Inferior parietal cortex (tissue), 1 donor: Measurements from ENCODE around the gene TRIM26.

ENCODE experiments used
- DNase-seq: peaks from one replicate; pipeline ENCODE4 v3.0.0-alpha.2; 2016; ENCODE audit errors: extremely low spot score

TRIM26 gene

DNA sequence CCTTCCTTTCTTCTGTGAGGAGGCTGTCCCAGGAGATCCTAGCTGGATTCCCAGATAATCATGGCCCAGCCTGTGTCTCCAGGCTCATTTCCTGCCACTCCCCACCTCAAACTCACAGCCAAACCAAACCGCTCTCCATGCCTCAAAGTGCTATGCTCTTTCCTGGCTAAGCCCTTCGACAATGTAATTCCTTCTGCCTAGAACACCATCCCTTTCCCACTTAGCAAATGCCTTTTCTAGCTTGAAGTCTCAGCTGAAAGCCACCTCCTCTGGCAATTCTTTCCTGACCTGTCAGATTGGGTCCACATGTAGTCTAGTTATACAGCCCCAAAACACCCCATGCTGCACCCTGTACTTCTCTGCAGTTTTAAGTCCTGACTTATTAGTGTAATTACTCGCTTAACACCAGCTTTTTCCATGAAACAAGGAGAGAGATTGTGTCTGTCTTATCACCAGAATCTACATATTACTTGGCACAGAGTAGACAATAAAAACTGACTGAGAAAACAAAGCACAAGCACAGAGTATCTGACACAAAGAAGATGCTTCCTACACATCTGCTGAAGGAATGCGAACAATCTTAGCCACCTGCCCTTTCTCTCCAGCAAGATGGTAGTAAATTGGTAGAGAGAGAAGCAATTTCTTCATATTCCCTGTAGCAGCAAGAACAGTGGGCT lies 5.4 kb downstream of the TRIM26 start:
- no peak for DNase-seq

DNA sequence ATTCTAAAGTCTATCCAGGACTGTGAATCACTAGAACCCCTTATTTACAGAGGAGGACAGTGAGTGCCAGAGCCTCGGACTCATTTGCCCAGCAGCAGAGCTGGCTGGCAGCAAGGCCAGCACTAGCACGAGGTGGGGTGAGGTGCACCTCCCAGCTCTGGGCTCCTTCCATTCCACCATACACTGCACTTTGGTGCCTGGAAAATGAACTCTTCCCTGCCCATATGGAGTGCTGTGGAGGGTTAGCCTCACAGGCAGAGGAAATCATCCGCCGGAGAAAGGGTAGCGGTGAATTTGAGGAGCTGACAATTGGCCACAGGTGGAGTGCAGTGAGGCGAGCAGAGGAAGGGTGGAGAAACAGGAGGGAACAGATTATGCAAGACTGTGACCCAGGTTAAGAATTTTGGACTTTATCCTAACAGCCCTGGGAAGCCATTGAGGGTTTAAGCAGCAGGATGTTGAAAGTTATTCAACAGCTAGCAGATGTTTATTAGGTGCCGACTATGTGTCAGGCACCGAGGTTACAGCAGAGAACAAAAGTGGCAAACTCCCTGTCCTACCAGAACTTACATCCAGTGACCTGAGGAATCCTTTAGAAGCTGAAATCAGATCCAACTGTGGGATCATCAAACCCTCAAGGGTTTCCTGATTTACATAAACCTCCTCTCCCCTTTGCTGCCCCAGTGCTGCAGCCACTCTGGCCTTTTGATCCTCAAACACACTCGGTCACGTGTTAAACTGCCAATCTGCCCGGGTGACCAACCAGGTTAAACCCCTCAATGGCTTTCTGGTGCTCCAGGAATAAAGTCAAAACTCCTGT lies 6.2 kb downstream of the TRIM26 start:
- no peak for DNase-seq

DNA sequence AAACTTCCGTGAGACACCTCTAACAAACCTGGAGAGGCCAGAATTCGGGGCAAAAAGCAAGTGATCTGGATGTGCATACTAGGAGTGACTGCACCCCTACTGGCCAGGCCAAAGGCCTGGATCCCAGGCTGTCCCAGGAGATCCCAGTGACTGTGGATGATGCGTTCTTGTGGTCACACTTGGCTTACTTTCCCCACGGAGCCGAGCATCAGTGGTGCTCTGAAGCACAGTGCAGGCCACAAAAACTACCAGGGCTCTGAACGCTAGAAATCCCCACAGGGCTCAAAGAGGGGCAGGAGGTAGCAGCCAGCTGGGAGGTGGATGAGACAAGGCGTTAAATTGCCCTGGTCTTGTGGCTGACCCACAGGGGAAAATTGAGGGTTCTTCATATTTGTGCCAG lies 7.1 kb downstream of the TRIM26 start:
- DNase-seq = no peak

DNA sequence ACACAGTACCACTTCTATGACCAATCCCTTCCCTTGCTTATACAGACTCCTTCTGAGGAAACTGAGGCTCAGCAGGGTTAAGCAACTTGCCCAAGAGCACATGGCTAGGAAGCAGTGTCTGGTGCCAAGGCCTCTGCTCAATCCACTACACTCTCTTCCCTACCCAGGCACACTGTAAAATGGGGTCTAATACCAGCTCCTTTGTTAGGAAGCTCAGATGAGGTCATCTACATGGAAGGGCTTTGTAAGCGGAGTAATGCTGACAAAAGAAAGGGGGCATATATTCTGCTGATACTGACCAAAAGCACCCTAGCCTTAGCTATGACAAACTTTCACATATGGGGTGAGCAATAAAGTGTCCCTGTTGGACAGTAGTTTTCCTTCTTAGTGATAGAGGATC lies 9.1 kb downstream of the TRIM26 start:
- DNase-seq = no peak

DNA sequence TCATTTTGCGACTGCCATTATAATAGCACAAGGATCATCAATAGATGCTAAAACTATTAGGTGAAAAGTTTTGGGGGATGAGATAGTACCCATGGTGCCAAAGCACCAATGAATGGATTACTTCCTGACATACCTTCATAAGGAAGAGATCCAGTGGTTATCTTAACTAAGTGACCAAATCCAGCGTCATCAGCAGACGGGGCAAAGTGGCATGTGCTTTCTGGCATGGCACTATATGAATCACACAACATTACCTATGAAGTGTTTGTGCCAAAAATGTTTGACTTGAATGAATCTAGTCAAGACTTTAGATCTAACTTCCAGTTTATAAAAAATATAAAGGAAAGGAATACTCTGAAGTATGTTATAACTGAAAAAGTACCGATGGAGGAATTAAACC lies 10.8 kb downstream of the TRIM26 start:
- DNase-seq = no peak

DNA sequence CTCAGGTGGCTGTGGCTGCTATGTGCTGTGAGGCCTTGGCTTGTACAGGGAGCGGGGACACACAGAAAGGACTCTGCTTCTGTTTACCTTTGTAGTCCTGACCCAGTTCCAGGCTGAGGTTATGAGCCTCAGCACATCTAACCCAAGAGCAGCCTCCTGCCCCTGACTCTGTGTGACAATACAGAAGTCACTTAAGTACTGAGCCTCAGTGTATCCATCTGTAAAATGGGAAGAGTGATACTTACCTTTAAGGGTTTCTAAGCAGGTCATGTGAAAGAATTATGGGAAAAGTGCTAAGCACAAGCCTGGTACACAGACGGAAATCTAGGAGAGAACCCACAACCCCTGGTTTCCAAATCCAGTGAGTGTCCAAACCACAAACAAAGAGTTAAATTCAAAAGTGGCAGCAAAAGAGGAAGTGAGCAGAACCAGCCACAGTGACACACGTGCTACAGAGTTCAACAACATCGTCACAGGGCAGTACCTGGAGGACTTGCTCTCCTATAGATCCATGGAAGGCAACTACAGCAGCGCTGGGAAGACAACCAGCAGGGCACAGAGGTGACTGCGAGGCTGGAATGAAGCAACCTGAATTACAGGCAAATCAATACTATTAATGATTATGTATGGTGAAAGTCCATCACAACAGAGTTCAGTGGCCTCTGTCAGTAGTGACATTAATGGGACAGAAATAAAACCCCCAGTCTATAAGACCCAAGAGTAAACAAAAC lies 12.5 kb downstream of the TRIM26 start:
- DNase-seq = no peak

DNA sequence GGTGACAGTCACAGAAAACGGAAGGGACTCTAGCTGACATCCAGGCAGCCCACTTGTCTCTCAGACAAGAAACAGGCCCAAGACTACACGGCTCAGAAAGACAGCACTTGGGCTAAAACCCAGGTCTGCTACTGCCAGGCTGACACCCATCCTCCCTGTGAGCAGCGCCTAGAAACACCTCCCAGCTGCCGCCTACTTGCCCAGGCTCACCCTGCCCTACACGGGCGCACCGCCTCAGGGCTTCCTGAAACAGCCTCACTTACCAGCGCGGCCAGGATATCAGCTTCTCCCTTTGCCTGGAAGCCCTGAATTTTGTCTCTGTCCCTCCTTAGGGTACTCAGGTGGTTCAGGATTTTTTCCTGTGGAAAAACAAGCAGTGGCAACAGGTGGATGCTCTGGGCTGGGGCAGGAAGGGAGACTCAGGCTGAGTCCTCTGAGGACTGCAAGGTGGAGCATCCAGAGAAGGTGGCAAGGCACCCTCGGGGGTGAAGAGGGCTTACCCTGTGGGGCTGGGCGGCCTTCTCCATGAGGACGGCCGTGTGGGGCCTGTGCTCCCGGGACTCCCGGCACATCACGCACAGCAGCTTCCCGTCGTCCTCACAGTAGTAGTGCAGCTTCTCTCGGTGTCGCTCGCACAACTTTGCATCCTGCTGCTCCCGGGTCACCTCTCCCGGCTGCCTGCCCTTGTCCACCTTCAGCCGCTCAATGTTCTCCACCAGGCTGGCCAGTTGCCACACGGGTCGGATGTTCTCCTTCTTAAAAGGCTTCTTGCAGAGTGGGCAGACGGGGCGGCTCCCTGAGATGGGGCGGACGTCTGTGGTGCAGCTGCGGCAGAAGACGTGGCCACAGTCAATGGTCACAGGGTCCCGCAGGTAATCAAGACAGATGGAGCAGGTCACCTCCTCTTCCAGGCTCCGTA lies 14.8 kb downstream of the TRIM26 start:
- DNase-seq = no peak

DNA sequence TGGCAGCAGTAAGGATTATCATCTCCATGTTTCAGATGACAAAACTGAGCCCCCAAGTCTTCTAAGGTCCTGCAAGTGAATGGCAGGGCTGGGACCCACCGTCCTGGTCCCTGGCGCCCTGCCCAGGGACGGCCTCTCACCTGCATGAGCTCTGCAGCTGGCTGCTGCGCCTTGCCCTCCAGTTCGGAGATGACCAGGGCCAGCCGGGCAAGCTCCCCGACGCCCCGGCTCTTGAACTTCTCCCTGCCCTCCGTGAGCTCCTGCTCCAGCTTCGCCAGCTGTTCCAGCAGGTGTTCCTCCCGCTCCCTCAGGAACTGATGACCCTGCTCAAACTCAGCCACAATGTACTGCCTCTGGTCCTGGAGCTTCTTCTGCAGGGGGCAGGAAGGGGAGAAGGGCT lies 16.8 kb downstream of the TRIM26 start:
- DNase-seq = no peak

DNA sequence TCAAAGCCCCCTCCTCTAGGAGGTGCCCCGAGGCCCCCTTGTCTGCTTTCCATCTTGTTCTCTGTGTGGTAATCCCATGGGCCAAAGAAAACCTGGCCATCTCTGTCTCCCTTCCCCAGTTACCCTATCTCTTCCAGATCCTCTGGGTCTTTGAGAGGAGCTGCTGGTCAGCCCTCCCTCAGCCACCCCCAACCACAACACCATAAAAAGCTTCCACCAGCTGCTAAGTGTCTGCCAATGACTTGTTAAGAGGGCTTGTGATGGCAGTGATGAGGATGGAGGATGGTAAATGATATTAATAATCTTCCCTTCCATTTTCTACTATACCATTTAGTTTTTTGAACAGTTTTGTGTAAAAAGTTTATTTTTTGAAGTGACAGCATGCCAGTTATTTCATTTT lies 17.3 kb downstream of the TRIM26 start:
- DNase-seq = no peak

DNA sequence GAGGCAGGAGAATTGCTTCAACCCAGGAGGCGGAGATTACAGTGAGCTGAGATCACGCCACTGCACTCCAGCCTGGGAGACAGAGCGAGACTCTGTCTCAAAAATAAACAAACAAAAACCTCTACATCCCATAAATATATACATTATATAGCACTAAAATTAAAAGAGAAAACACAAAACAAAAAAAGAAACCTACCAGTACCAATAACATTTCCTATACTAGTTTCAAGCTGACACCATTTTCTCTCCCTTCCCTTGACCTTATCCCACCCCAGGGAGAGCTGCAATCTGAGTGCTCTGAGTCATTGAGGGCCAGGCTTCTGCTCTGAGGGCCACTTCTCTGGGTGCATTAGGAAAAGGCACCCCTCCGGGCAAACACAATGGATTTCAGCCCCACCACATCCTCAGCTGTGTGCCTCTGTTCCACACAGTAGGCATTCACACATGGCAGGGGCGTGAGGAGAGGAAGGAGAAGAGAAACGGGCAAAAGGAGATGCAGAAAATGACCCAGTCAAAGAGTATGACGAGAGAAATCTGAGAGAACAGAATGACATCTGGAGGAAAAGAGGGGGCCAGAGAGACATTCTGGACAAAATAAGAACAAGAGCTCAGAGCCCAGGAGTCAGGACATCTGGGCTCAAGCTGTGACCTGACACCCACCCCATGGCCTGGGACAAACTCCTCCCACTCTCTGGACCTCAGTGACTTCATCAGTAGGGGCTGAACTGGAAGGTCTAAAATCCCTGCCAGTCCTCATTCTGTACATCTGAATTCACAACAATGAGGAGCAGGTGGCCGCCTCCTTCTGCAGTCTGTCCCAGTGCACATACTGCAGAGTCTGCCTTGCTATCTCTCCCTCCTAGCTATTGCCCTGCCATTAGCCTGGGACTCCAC lies 18.2 kb downstream of the TRIM26 start:
- DNase-seq = no peak

DNA sequence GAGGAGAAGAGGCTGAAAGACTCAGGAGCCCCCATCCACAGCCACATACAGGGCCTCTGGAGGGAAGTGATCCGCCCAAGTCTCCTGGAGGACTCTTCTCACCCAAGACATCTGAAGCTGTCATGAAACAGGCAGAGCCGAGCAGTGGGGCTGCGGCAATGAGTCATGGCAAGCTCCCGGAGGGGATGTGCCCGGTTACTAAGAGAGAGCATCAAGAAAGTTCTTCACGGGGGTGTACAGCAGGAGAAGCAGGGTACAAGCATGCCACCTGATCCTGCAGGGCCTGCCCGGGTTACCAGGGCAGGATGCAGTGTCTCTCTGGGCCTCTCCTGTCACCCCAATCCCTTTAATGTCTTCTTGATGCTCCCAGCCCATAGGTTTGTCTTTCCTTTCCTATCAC lies 21.1 kb downstream of the TRIM26 start:
- DNase-seq = no peak

DNA sequence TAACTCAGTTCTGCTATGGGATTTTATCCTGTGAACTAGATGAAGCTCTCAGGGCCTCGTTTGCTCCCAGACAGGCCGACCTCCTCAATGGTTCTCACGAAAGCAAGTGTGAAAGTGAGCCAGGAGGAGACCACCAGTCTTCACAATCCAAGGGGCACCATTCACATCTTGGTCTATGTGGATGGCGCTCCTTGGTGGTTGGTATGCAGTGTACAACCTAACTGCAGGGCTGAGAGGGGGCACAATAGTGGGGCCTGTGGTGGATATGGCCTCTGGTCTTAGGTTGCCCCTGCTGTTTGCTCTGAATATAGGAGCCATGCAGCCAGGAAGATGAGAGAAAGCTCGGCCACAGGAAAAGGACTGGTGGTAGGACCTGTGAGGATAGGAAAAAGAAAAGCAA lies 24.7 kb downstream of the TRIM26 start:
- no peak for DNase-seq

DNA sequence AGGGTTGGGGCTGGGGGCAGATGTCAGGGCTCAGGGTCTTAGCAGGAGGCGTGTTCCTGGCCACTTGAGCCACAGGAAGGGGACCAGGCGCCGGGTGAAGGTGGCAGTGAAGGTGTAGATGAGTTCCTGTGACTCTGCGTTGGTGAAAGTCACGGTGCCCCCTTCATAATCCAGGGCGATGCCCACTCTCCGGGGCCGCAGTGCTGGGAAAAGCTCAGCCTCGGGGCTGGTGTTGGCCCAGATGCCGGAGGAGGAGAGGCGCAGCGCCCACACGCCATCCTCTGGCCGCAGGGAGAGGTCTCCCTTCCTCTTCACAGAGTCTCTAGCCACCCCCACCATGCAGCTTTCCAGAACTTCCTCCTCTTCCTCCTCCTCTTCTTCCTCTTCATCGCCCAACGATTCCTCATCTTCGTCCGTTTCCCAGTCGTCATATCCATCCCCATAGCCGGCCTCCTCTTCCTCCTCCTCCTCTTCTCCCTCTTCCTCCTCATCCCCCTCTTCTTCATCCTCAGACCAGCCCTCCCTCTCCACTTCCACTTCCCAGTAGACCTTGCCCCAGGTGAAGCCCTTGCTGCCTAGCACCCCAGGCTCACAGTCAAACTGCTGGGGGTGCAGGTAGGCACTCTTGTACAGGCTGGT lies 27.2 kb downstream of the TRIM26 start:
- no peak for DNase-seq

DNA sequence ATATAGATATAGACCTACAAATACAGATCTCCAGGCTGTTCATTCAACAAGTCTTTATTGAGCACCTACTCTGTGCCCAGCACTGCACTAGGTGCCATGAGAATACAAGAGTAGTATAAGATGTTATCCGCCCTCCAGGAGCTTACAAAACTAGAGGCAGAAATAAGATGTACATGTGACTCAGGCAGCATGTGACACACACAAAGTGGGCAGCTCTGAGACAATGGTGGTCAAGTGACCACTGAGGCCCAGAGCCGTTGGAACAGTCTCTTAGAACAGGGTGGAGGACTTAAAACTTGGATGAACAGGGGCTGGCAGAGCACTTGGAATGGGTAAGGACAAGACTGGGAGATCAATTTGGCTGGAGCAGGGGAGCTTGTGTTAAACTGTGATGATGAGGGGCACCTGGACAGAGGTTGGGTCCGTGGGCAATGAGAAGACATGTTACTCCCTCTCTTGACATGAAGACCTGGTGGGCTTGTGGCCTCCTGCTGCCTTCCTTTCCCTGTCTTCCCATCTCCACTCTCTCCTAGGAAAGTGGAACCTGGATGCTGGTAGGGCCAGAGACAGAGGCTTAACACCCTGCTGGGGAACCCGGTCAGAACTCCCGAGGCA lies 28.7 kb downstream of the TRIM26 start:
- no peak for DNase-seq

DNA sequence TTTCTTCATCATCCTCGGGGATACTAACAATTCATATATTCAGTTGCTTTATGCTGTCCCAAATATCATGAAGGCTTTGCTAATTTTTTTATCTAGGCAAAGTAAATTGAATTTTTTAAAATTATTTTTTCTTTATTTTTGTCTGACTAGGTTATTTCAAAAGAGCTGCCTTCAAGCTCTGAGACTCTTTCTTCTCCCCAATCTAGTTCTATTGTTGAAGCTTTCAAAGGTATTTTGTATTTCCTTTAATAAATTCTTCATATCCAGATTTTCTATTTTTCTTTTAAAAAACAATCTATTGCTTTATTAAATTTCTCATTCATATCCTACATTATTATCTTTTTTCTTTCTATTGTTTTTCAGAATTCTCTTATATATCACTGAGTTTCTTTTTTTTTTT lies 33.1 kb downstream of the TRIM26 start:
- no peak for DNase-seq

DNA sequence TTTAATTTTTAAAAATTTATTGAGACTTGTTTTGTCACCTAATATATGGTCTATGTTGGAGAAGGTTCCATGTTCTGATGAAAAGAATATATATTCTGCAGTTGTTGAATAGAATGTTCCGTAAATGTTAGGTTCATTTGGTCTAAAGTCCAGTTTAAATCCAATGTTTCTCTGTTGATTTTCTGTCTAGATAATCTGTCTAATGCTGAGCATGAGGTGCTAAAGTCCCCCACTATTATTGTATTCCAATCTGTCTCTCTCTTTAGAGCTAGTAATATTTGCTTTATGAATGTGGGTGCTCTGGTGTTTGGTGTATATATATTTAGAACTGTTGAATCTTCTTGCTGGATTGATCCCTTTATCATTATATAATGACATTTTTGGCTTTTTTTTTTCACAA lies 34.4 kb downstream of the TRIM26 start:
- DNase-seq = no peak

DNA sequence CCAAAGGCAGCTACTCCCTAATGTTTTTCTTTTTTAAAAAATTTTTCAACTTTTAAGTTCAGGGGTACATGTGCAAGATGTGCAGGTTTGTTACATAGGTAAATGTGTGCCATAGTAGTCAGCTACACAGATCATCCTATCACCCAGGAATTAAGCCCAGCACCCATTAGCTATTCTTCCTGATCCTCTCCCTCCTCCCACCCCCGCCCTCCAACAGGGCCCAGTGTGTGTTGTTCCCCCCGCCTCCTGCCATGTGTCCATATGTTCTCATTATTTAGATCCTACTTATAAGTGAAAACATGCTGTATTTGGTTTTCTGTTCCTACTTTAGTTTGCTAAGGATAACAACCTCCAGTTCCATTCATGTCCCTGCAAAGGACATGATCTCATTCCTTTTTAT lies 37.4 kb downstream of the TRIM26 start:
- no peak for DNase-seq

DNA sequence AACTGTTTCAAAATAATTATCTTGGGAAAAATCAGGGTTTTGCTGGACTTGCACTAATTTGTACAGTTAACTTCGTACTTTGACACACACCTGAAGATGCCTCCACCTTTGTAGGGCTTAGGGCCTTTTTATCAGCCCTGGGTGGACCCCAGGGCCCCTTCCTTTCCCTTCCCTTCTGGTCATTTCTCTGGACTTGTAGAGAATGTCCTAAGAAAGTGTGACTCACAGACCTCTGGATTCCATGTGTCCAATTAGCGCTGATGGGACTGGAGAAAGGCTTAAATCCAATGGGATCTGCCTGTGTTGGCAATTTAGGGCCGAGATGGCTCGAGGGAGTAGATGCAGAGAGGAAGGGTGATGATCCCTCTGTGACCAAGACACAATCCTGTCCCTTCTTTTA lies 40.5 kb downstream of the TRIM26 start:
- no peak for DNase-seq

DNA sequence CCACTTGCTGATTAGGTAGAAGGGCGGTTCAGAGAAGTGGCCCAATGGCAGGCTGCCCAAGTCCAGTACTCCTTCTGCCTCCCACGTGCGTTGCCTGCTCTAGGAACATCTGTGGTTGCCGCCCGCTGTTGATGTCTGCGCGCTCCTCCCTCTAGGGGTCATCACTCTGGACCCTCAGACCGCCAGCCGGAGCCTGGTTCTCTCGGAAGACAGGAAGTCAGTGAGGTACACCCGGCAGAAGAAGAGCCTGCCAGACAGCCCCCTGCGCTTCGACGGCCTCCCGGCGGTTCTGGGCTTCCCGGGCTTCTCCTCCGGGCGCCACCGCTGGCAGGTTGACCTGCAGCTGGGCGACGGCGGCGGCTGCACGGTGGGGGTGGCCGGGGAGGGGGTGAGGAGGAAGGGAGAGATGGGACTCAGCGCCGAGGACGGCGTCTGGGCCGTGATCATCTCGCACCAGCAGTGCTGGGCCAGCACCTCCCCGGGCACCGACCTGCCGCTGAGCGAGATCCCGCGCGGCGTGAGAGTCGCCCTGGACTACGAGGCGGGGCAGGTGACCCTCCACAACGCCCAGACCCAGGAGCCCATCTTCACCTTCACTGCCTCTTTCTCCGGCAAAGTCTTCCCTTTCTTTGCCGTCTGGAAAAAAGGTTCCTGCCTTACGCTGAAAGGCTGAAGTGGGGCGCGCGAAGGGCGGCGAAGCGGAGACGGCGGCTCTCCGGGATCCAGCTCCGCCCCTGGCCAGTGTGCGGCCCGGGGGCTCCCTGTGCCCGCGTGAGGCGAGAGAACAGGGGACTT lies 41.3 kb downstream of the TRIM26 start:
- no peak for DNase-seq
